ENCODE data around the gene UACA.

The UACA gene

DNA sequence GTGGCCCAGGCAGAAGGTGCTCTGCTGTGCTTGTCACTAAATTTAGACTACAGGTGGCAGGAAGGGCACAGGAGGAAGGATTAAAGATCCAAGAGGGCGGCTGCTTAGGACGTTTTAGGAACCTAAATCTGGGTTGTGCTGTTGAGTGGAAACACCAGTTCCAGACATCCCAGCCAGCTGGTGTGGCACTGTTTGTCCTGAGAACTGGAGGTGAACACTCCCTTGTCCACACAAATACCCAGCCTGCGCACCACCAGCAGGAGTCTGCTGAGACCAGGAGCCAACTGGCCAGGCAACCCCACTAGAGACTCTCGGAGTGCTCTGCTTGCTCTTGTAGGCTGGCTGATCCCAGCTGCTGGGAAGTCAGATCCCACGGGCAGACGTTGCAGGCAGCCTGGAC lies 30.3 kb upstream of the UACA start:
- no peak overlapping the region for H3K4me3 ChIP-seq (ENCODE audit: low read length)
- TF ChIP-seq, protein P1, sequence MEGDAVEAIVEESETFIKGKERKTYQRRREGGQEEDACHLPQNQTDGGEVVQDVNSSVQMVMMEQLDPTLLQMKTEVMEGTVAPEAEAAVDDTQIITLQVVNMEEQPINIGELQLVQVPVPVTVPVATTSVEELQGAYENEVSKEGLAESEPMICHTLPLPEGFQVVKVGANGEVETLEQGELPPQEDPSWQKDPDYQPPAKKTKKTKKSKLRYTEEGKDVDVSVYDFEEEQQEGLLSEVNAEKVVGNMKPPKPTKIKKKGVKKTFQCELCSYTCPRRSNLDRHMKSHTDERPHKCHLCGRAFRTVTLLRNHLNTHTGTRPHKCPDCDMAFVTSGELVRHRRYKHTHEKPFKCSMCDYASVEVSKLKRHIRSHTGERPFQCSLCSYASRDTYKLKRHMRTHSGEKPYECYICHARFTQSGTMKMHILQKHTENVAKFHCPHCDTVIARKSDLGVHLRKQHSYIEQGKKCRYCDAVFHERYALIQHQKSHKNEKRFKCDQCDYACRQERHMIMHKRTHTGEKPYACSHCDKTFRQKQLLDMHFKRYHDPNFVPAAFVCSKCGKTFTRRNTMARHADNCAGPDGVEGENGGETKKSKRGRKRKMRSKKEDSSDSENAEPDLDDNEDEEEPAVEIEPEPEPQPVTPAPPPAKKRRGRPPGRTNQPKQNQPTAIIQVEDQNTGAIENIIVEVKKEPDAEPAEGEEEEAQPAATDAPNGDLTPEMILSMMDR (conservative IDR thresholded peaks at IDR 0.05; ENCODE audit: low read length), result no peak
- no peak for DNase-seq (ENCODE audit: low read depth)

DNA sequence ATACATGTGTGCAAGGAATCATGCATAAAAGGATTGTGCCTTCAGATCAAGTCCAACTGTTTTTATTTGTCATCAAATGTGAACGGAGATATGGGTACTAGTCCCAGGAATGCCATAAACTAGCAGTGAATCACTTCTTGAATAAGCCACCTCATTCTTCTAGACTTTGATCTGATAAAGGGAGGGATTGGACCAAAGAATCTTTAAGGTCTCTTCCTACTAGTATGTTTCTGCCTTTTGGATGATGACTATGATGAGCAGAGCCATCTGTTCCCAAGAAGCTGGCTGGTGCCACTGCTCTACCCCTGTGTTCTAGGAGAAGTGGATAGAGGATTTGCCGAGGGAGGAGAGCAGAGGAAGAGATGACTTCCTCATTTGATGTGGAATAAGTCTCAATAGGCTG lies 28.8 kb upstream of the UACA start:
- TF ChIP-seq, protein P1 (conservative IDR thresholded peaks at IDR 0.05; ENCODE audit: low read length), result no peak
- DNase-seq (ENCODE audit: low read depth), result peak; percentile 71
- H3K4me3 ChIP-seq (ENCODE audit: low read length), result no peak overlapping the region

DNA sequence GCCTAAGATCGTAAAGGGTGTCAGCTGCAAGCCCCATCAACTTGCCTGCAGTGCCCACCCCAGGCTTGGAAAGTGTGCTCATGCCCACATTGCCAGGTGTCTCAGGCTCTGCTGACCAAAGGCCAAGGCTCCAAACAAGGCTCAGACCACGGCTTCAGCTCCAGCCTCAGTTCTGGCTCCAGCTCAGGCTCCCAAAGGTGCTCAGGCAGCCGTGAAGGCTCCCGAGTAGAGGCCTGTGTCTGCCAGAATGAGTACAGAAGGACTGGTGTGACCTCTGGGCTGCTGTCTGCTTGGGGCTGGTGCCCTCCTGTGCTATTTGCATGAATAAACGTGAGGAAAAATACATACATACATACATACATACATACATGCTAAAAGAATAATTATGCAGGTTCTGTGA lies 27.9 kb upstream of the UACA start:
- H3K4me3 ChIP-seq (ENCODE audit: low read length), result no peak overlapping the region
- DNase-seq (ENCODE audit: low read depth), result no peak
- TF ChIP-seq, protein P1 (conservative IDR thresholded peaks at IDR 0.05; ENCODE audit: low read length), result no peak

DNA sequence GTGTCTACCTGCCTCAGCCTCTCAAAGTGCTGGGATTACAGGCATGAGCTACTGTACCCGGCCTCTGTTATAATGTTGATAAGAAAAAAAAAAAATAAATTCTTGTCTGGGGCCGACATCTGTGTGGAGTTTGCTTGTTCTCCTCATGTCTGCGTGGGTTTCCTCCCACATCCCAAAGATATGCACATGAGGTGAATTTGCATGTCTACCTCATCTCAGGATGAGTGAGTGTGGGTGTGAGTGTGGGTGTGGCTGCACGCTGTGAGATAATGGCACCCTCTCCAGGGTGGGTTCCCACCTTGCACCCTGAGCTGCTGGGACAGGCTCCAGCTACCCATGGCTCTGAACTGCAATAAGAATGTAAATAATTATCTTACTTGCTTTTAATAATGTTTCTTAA lies 25.9 kb upstream of the UACA start:
- TF ChIP-seq, protein P1 (conservative IDR thresholded peaks at IDR 0.05; ENCODE audit: low read length), result no peak
- no peak overlapping the region for H3K4me3 ChIP-seq (ENCODE audit: low read length)
- no peak for DNase-seq (ENCODE audit: low read depth)

DNA sequence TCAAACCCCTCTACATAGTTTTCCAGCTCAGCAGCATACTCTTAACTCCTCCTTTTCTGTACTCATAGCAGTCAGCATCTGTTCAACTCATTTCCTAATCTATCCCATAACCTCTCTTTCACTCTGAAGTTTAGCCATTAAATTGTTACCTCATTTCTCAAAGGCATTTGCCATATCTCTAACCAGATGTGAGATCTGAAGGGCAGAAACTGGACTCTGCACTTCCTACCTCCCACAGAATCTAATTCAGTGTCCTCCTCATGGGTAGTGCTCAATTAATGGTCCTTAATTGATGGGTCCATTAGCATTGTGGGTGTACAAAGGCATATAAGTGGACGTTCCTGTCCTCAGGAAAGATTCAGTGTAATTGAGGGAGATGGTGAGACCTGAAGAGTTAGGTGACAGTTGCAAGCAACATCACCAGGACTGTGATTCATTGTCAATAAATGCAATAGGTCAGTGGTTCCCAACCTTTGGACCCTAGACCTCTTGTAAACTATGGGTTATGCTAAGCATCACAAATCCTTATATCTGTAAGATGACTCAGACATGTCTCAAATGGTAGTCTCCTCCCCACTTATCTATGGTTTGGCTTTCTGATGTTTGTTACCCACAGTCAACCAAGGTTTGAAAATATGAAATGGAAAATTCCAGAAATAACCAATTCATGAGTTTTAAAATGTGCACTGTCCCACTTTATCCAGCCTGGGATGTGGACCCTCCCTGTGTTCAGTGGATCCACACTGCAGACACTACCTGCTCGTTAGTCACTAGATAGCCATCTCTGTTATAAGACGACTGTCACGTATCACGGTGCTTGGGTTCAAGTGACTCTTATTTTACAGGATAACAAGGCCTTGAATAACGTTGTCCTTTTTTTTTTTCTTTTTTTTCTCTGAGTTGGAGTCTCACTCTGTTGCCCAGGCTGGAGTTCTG lies 25.0 kb upstream of the UACA start:
- peak; percentile 74 for DNase-seq (ENCODE audit: low read depth)
- TF ChIP-seq, protein P1 (conservative IDR thresholded peaks at IDR 0.05; ENCODE audit: low read length), result no peak
- H3K4me3 ChIP-seq (ENCODE audit: low read length), result no peak overlapping the region

DNA sequence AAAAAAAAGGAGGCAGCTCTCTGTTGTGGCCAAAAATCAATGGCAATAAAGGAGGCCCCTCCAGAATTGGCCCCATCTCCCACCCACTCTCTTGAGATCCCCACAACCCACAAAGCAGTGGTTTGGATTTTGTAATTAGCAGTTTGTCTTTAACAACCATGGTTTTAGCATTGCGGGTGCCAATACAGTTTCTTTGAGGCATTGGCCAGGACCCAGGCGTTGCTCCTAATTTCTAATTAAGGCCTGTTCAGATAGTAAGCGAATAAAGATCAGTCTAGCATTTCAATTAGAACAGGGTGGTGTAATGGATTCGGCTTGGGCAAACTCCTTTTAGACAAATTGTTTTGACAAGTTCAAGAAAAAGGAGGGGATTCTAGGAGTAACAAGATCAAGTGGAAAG lies 23.6 kb upstream of the UACA start:
- TF ChIP-seq, protein P1 (conservative IDR thresholded peaks at IDR 0.05; ENCODE audit: low read length), result no peak
- no peak overlapping the region for H3K4me3 ChIP-seq (ENCODE audit: low read length)
- no peak for DNase-seq (ENCODE audit: low read depth)

DNA sequence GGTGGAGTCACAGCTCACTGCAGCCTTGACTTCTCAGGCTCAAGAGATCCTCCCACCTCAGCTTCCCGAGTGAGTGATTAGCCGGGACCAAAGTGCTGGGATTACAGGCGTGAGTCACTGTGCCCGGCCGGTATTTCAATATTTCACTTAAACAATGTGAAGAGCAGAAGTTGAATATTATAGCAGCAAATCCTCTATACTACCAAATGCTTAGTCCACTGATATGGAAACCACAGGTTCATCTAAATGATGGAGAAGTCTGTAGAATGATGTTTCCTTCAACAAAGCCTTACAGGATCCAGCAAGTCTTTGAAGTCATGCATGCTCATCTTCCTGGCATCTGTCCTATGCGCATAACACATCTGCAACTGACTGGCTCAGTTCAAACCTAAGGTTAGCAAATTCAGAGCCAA lies 20.3 kb upstream of the UACA start:
- H3K4me3 ChIP-seq (ENCODE audit: low read length), result no peak overlapping the region
- TF ChIP-seq, protein P1 (conservative IDR thresholded peaks at IDR 0.05; ENCODE audit: low read length), result no peak
- peak; percentile 44 for DNase-seq (ENCODE audit: low read depth)

Measured in AG10803 (cell line).